Fibroblast of the conjunctiva (primary cell): ENCODE results near the gene GPRIN2.
"Not testable (repeated sequence)": the region's sequence is repeated elsewhere in the genome, so short reads cannot be mapped to it uniquely, and the experiment has no call there.

Source experiments
- DNase-seq: peaks from one replicate; pipeline ENCODE4 v3.0.0-alpha.2; 2010; ENCODE audit warnings: low read depth

GPRIN2 gene

DNA sequence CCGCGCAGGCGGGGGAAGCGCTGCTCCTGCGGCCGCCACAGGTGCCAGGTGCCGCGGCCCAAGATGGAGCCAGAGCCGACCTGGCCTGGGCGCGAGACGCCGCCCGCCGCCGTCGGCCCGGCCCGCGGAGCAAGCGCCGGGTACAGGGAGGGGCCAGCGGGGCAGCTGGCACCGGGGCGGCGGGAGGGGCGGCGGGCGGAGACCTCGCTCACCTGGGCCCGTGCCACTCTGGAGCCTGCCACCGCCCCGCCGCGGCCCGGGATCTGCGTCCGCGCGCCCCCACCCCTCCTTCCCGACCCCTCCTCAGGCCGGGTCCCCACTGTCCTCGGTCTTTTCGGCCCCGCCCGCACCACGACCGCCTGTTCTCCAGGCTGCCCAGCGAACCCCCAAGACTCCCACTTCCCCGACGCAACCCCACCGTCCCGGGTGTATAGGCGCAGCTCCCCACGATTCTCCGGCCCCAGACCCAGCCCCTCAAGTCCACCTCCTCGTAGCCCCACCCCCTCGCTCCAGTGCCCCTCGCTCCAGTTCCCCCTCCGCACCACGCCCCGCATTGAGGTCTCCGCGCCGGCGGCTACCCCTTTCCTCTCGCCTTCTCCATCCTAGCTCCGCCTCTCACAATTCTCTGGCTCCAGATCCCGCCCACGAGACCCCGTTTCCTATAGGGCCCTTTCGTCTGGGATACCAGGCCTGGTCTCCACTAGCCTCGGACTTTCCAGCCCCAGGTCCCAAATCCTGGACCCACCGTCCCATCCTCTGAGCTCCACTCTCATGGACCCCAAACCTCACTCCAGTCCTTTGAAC is at the start of gene GPRIN2:
GPRIN2 (minus strand) TSS at position 144 of the 804 bp plus-strand sequence. CDS start 5,922 bp downstream, outside the sequence.
- DNase-seq = no peak

DNA sequence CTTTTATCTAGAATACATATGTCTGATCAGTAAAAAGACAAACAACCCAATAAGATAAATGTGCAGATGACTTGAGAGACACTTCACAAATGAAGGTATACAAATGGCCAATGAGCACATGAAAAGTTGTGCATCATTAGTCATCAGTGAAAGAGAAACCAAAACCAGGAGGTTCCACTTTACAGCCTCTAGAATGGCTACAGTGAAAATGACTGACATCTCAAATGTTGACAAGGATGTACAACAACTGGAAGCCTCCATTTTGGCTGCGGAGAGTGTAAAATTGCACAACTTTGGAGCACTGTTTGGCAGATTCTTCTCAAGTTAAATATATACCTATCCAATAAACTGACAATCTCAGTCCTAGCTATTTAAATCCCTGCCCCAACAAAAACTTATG is 44.1 kb upstream of the GPRIN2 start:
- DNase-seq = not testable (repeated sequence)

DNA sequence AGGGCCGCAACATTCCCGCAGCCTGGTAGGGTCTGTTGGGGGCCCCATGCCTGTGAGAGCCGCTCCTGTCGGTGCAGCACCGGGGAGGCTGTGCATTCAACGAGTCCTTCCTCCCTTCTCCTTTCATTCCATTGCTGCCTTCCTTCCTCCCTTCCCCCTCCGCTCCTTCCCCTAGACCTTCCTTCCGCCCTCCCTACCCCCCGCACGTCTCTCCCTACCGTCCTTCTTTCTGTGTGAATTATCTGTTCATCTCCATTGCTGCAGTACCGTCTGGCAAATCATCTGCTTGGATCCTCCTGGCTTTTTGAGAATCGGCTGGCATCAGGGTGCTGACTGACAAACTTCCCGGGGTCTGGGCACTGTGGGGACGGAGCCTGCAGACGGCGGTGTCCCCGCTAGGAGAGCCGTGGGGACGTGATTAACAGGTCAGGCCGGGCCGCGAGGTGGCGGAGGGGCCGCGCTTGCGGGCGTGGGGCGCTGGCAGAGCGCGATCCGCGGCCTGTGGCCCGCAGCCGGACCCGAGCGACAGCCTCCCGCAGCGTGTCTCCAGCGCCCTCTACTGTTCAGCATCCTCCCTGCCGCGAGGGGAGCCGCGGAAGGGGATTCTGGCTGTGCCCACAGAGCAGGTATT is 41.3 kb upstream of the GPRIN2 start:
- DNase-seq = not testable (repeated sequence)

DNA sequence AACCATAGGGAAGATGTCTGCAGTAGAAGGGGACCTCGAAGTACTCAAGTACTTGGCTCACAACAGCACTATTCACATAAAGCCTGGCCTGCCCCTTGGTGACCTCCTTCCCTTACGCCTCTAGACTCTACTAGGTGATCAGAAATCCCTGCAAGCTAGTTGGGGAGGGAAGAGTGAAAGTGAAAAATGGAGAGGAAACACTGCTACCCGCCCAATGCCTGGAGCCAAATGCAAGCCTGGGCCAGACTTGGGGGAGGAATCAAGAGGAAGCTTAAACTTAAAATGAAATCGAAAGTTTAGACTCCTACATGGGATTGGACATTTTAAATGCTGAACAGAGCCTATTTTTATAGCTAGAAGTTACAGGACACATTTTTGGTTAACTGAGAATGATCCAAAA is 40.1 kb upstream of the GPRIN2 start:
- not testable (repeated sequence) for DNase-seq

DNA sequence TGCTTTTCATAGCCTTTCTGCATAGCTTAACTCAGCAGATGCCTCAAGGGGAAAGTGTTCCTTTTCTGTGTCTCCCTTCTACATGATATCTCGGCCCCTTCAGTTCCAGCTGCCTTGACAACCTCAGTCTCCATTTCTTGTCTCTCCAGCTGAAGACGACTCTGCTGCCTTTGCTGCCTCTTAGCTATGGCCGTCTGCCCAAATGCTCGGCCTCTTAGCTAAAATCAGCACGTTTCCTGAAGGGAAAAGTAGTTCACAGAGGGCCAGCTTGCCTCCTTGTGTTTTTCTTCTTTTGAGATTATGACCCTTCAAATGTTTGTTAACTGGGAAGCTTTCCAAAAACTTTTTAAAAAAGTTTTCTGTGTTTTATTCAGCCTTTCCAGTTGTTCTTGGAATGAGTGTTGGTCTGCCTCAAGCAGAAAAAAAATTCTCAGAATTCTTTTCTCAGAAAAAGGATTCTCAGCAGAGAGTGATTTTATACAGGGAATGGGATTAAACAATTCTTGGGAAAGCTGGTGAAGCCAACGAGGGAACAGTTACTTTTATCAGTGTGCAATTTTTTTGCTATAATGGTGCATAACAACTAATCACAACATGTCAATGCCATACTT is 38.1 kb upstream of the GPRIN2 start:
- not testable (repeated sequence) for DNase-seq

DNA sequence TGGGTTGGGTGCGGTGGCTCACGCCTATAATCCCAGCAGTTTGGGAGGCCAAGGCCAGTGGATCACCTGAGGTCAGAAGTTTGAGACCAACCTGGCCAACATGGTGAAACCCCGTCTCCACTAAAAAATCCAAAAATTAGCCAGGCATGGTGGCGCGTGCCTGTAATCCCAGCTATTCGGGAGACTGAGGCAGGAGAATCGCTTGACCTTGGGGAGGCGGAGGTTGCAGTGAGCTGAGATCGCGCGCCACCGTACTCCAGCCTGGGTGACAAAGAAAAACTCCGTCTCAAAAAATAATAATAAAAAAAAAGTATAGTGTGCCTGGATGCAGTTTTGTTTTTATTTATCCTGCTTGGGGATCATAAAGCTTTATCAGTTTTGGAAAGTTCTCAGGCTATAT is 36.8 kb upstream of the GPRIN2 start:
- not testable (repeated sequence) for DNase-seq

DNA sequence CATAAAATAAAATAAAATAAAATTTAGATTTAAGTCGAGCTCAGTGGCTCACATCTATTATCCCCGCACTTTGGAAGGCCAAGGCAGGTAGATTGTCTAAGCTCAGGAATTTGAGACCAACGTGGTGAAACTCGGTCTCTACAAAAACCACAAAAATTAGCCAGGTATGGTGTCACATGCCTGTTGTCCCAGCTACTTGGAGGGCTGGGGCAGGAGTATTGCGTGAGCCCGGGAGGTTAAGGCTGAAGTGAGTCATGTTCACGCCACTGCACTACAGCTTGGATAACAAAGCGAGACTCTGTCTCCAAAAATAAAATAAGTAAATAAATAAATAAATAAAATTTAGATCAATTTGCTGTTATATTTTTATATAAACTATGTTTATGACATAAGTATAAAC is 34.6 kb upstream of the GPRIN2 start:
- DNase-seq = not testable (repeated sequence)

DNA sequence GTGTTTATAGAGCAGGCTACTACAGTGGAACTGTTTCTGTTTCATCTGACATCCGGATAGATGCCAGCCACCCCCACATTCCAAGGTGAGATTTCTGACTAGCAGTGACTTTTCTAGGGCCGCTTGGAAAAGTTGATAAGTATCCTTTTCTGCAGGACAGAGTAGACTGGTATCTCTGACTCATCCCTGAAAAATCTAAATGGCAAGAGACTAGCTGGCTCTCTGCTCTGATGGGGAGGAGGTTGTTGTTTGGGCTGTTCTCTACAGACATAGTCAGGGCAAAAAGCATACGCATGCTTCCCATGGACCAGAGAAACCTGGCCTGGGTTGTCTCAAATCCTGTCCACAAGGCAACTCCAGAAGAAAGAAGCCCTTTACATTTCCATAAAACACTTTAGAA is 33.1 kb upstream of the GPRIN2 start:
- not testable (repeated sequence) for DNase-seq

DNA sequence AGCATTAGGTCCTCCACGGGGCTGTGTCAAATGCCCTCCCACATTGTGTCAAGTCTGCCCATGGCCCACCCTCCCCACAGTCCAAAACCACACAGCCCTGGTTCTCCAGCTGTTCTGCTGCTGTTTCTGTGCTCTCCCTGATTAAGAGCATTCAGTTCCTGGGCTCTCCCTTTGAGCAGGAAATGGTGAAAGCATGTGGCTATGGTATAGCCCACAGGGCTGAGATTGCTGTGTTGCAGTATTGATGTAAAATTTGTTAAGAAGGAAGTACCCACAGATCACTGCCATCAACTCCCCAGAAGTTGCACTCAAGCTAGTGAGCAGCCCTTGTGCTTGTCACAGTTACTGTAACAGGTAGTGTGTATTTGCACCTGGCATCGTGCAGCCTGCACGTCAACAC is 31.8 kb upstream of the GPRIN2 start:
- DNase-seq = not testable (repeated sequence)

DNA sequence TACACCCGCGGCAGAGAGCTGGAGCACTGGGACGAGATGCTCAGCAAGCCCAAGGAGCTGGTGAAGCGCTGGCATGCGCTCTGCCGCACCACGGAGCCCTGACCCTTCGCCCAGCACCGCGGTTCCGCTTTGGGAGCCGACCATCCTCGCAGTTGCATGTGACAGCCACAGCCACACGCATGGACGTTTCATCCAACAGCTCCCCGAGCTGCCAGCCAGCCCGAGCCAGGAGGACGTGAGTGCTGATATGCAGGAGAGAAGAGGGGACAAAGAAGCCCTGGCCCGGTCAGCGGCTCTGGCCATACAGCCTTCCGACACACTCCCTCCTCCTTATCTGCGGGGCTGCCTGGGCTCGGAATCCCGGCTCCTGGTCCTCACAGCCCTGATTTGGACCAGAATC is 31.1 kb upstream of the GPRIN2 start:
- not testable (repeated sequence) for DNase-seq

DNA sequence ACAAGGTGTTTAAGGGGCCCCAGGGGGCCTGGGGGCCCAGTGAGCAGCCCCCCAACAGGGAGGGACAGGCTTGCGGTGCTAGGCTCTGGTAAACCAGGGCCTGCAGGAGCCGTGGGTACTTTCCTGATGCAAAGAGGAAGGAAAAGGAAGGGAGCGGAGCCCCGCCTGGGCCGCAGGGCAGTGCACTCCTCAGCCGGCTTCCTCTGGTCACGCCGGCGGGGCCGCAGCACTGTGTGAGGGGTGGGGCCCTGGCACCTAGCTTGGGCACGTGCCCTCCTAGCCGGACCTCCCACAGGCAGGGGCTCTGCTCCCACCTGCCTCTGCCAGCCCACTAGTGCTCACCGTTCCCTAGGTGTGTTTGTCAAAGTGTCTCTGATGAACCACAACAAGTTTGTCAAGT is 28.8 kb upstream of the GPRIN2 start:
- not testable (repeated sequence) for DNase-seq

DNA sequence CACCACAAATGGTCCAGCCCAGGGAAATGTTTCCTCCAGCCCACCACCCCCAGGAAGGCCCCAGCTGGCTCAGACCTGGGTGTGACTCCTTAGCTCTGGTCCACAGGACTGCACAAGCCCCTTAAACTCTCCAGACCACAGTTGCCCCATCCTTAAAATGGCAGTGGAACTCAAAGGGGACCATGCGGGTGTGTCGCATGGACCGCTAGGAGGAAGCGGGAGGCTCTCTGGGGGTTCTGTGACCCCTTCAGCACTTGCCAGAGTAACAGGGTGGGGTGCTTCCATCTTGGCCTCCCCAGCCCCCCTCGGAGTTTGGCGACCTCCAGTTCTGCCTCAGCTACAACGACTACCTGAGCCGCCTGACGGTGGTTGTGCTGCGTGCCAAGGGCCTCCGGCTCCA is 27.7 kb upstream of the GPRIN2 start:
- DNase-seq = not testable (repeated sequence)

DNA sequence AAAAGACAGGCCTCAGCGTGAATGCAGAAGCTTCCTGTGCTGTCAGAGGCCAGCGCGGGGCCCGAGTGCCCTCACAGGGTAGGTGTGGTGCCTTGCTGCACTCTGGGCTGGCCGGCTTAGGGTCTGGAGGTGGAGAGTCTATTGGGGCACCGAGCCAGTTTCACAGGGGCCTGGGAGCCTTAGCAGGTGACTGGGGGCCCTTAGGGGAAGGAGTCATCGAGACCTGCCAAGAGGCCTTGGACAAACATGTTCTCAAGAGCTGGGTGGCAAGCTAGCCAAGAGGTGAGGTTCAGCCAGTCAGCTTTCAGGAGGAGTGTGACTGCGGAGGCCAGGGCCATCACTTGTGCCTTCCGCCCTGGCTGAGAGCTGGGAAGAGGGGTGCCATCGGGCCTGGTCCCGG is 26.1 kb upstream of the GPRIN2 start:
- DNase-seq = not testable (repeated sequence)

DNA sequence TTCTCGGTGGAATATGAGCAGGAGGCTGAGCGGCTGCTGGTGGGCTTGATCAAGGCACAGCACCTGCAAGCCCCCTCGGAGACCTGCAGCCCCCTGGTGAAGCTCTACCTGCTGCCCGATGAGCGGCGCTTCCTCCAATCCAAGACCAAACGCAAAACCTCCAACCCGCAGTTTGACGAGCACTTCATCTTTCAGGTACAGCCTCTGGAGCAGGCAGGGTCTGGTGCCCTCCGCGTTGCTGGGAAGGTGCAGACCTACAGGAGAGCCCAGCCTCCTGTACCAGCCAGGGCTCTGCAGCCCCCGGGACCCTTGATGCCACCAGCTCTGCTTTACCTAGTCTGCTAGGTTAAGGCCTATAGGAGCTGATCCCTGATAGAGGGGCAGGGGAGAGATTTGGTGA is 25.5 kb upstream of the GPRIN2 start:
- DNase-seq = not testable (repeated sequence)

DNA sequence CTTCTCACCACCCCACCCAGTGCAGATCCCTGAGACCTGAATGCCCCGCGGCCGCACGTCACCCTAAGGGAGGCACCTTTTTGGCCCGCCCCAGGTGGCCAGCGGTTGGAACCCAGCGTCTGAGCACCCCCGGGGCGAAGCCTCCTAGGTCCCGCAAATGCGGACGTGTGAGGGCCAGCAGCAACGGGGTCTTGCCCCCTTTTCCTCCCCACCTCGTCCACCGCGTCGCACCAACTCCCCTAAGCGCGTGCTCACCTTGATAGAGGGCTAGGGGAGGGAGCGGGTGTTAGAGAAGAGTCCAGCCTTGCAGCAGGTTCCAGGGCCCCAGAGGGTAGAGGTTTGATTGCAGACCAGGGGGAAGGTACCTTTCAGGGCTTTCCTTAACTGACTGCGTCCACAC is 22.9 kb upstream of the GPRIN2 start:
- not testable (repeated sequence) for DNase-seq

DNA sequence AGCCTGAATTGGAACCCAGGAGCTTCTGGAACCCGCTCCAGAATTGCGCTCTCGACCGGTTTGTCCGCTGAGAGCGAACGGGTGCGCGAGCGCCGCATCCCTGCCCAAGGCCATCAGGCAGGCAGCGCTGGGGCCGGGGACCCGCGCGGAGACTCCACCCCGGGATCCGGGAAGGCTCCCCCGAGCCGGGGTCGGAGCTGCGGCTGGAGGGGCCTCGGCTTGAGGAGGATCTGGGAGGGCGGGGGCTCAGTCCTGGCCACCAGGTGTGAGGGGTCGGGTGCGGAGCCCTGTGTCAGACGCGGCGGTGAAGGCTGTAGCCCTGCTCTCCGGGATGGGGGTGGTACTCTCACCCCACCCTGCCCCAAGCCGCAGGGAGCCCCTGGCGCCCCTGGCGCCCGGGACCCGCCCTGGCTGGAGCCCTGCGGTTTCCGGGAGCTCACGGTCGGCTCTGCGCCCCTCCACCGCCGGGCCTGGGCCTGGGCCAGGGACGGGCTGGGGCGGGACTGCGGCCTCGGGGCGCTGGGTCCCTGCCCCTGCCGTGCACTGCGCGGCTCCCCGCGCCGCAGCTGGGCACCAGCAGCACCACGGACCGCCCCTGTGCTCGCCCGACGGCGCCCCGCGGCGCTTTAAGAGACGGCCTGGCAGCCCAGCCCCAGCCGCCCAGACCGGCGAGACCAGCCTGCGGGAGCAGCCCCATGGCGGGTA is 22.2 kb upstream of the GPRIN2 start, which contains the start of gene SYT15:
SYT15 (plus strand) TSS at position 655 of the 705 bp plus-strand sequence; CDS start at position 696, 41 bp downstream.
- DNase-seq = not testable (repeated sequence)

DNA sequence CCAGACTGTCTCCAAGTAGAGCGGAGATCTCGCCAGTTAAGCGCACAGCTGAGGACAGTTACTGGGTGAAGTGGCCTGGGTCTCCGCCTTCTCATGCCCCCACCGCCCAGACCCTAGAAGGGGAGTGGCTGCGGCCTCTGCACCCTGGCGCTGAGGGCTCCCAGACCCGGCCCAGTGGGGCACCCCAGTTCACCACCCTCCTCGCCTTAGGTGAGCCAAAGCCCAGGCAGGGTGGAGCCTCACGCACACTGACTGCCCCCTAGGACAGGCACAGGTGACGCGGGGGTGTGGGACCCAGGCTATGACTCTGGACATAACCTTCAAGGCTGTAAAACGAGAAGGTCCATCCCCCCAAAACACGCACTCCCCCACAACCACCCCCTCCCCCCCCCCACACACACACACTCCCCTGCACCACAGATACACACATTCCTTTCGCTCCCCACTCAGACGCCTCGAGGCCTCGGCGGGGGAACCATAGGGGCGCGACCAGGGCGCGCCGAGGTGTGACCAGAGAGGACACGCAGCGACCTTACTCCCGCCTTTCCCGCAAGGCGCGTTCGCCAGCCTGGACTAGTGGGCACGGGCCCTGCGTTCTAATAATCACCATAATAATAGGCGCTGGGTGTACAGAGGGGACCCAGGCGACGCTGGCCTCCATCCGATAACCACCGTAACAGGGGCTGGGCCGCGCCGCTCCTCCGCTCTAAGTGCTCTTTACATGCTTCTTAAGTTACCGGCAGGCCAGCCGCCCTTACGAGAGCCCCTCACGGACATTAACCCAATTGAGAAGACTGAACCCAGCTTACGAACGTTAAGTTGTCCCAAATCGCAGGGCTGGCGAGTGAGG is 21.4 kb upstream of the GPRIN2 start:
- not testable (repeated sequence) for DNase-seq

DNA sequence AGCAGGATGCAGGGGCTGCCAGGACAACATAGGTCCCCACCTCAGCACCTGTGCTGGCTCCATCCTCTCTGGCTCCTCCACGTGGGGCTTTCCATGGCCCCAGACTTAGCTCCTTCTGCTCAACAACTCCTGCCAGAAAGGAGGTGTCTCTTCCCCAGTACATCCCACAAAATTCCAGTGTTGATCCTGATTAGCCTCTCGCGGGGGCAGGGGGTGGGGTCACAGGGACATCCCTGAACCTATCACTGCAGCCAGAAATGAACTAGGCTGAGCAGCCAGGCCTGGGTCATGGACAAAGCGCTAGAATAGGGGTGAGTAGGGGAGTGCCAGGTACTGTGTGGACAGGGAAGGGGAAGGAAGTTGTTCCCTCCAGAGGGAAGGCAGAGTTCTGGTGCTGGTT is 17.4 kb upstream of the GPRIN2 start:
- DNase-seq = not testable (repeated sequence)

DNA sequence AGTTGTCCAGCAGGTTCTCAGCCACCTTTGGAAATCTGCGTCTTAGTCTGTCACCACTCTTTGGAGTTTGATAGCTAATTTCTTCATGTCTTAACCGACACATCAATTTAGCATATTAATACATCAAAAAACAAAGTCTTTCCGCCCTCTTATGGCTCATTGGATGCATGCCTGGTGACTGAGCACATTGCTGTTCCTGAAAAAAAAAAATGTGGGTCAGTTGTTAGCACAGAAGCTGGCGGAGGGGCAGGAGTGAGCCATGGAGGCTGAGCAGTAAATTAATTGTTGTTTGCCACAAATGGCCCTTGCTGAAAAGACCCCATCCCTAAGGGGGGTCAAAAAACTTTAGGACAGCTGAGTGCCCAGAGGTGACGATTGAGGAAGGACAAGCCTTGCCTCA is 16.9 kb upstream of the GPRIN2 start:
- DNase-seq = not testable (repeated sequence)

DNA sequence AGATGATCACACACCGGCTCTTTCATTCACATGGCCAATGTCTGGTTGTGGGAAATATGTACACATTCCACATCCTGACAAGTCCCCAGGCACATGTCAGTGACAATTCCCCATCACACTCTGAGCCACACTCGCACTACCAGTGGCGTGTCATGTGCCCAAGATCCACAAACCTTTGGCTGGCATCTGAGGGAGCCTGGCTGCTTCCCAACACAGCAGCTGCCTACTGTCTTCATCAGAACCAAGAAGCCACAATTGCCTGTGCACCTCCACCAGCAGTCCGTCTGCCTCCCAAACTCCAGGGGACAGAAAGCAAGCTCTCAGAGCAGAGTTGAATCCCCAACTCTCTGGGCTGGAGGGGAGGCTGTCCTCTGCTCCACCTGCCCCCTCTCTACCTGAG is 16.3 kb upstream of the GPRIN2 start:
- not testable (repeated sequence) for DNase-seq

DNA sequence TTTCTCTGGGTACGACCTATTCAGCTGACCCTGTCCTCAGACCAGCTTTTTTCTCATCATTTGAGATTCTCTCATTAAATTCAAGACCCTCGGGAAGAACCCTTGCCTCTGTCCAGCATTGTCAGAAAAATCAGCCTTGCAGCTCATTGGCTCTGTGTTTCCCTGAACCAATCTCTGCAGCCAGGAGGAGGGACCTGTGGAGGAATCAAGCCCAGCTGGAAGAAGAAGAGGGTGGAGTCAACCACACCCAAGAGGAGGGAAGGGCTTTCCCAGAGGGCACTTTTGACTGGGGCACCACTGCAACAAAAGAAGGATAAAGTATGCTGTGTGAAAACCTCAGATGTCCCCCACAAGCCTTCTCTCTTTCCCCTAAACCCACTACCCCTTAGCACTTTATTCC is 14.2 kb upstream of the GPRIN2 start:
- not testable (repeated sequence) for DNase-seq
